Activated CD8-positive, alpha-beta memory T cell treated with anti-CD3 and anti-CD28 coated beads for 4 hours (primary cell): Measurements from ENCODE around the gene SLIT1.

ENCODE experiments used
- DNase-seq, 2 donors: peaks; one replicate each; pipeline ENCODE4 v3.0.0-alpha.2; 2020; ENCODE audit warnings: low read depth in 2 of 2

SLIT1 gene

GRCh38 chr10:97001183-97001991 lies 184.4 kb downstream of the SLIT1 start:
- no peak for DNase-seq

- no peak for DNase-seq
Observed at GRCh38 chr10:97000487-97001182, 185.1 kb downstream of the SLIT1 start.

GRCh38 chr10:96999987-97000386 lies 185.8 kb downstream of the SLIT1 start:
- DNase-seq, result no peak

- no peak for DNase-seq
Observed at GRCh38 chr10:96999337-96999736, 186.4 kb downstream of the SLIT1 start.

- DNase-seq, result no peak
Observed at GRCh38 chr10:96998329-96998888, 187.3 kb downstream of the SLIT1 start.

GRCh38 chr10:96996275-96996965 lies 189.3 kb downstream of the SLIT1 start:
- DNase-seq, result no peak

GRCh38 chr10:96995851-96996250 lies 189.9 kb downstream of the SLIT1 start:
- no peak for DNase-seq

- DNase-seq, result no peak
Observed at GRCh38 chr10:96992721-96993120, 193.0 kb downstream of the SLIT1 start.

GRCh38 chr10:96991313-96991841 lies 194.4 kb downstream of the SLIT1 start:
- DNase-seq, result no peak

- DNase-seq, result no peak
Observed at GRCh38 chr10:96988426-96988825, 197.3 kb downstream of the SLIT1 start.

- DNase-seq, result no peak
Observed at GRCh38 chr10:96987842-96988175, 197.9 kb downstream of the SLIT1 start.

GRCh38 chr10:96987141-96987841 lies 198.5 kb downstream of the SLIT1 start:
- no peak for DNase-seq

GRCh38 chr10:96986200-96986856 lies 199.4 kb downstream of the SLIT1 start:
- DNase-seq, result no peak

GRCh38 chr10:96984541-96985131 lies 201.1 kb downstream of the SLIT1 start:
- DNase-seq, result no peak

GRCh38 chr10:96982149-96982930 lies 203.4 kb downstream of the SLIT1 start:
- DNase-seq, result no peak

- DNase-seq, result no peak
Observed at GRCh38 chr10:96978621-96979154, 207.1 kb downstream of the SLIT1 start.

GRCh38 chr10:96975136-96975535 lies 210.6 kb downstream of the SLIT1 start:
- DNase-seq, result no peak

- no peak for DNase-seq
Observed at GRCh38 chr10:96973809-96974747, 211.7 kb downstream of the SLIT1 start.
